ENCODE data around the gene RENBP. TPM values are rescaled to one million over a fixed set of nuclear protein-coding genes. Genes with fewer than 3 reads are reported as not detected.

The RENBP gene
- total RNA-seq, 1 donor from 2014 or later, result 11.4 TPM

GRCh38 chrX:153968754-153969124, 24.3 kb upstream of the RENBP start:
- intact Hi-C loops (cut with micrococcal nuclease), result no loop called here
- no peaks in the 10 kb centered on the region for H3K9me3 Mint-ChIP-seq
- H3K27me3 Mint-ChIP-seq (ENCODE audit: low read depth), result no peaks in the 10 kb centered on the region
- H3K36me3 Mint-ChIP-seq (ENCODE audit: low read depth), result peaks cover 46% of the 10 kb centered on the region
- H3K27ac Mint-ChIP-seq, result peak overlapping the region; percentile 46
- DNase-seq (ENCODE audit: low spot score), result no peak
- peaks cover 27% of the 10 kb centered on the region for H3K4me1 Mint-ChIP-seq (ENCODE audit: low read depth)
- peak overlapping the region; percentile 100 for H3K4me3 Mint-ChIP-seq (ENCODE audit: low read depth)

GRCh38 chrX:153968255-153968654, 23.8 kb upstream of the RENBP start:
- no peaks in the 10 kb centered on the region for H3K27me3 Mint-ChIP-seq (ENCODE audit: low read depth)
- H3K4me3 Mint-ChIP-seq (ENCODE audit: low read depth), result peak overlapping the region; percentile 100
- DNase-seq (ENCODE audit: low spot score), result no peak
- intact Hi-C loops (cut with micrococcal nuclease), result no loop called here
- H3K4me1 Mint-ChIP-seq (ENCODE audit: low read depth), result peaks cover 24% of the 10 kb centered on the region
- no peaks in the 10 kb centered on the region for H3K9me3 Mint-ChIP-seq
- peaks cover 46% of the 10 kb centered on the region for H3K36me3 Mint-ChIP-seq (ENCODE audit: low read depth)
- H3K27ac Mint-ChIP-seq, result peak overlapping the region; percentile 88

- no peaks in the 10 kb centered on the region for H3K27me3 Mint-ChIP-seq (ENCODE audit: low read depth)
- peak overlapping the region; percentile 88 for H3K27ac Mint-ChIP-seq
- intact Hi-C loops (cut with micrococcal nuclease), result no loop called here
- H3K4me3 Mint-ChIP-seq (ENCODE audit: low read depth), result peak overlapping the region; percentile 100
- H3K9me3 Mint-ChIP-seq, result no peaks in the 10 kb centered on the region
- H3K36me3 Mint-ChIP-seq (ENCODE audit: low read depth), result peaks cover 52% of the 10 kb centered on the region
- peaks cover 24% of the 10 kb centered on the region for H3K4me1 Mint-ChIP-seq (ENCODE audit: low read depth)
- DNase-seq (ENCODE audit: low spot score), result no peak
These were observed 23.2 kb upstream of the RENBP start for GRCh38 chrX:153967536-153968224.

- intact Hi-C loops (cut with micrococcal nuclease), result no loop called here
- Mint-ChIP-seq H3K4me1 (ENCODE audit: low read depth) (peaks cover 24% of the 10 kb centered on the region), H3K27me3 (ENCODE audit: low read depth) (no peaks in the 10 kb centered on the region), H3K27ac (peak overlapping the region; percentile 88), H3K4me3 (ENCODE audit: low read depth) (peak overlapping the region; percentile 100), H3K36me3 (ENCODE audit: low read depth) (peaks cover 55% of the 10 kb centered on the region), H3K9me3 (no peaks in the 10 kb centered on the region)
- no peak for DNase-seq (ENCODE audit: low spot score)
These were observed 22.5 kb upstream of the RENBP start for GRCh38 chrX:153966841-153967535.

- Mint-ChIP-seq H3K4me1 (ENCODE audit: low read depth) (peaks cover 24% of the 10 kb centered on the region), H3K9me3 (no peaks in the 10 kb centered on the region), H3K27me3 (ENCODE audit: low read depth) (no peaks in the 10 kb centered on the region), H3K36me3 (ENCODE audit: low read depth) (peaks cover 55% of the 10 kb centered on the region), H3K4me3 (ENCODE audit: low read depth) (peak overlapping the region; percentile 100), H3K27ac (peak overlapping the region; percentile 62)
- DNase-seq (ENCODE audit: low spot score), result no peak
- intact Hi-C loops (cut with micrococcal nuclease), result no loop called here
These were observed 21.8 kb upstream of the RENBP start for GRCh38 chrX:153966283-153966688.

- Mint-ChIP-seq H3K27ac (no peak overlapping the region), H3K4me3 (ENCODE audit: low read depth) (no peak overlapping the region), H3K27me3 (ENCODE audit: low read depth) (no peaks in the 10 kb centered on the region), H3K36me3 (ENCODE audit: low read depth) (peaks cover 59% of the 10 kb centered on the region), H3K4me1 (ENCODE audit: low read depth) (peaks cover 24% of the 10 kb centered on the region), H3K9me3 (no peaks in the 10 kb centered on the region)
- intact Hi-C loops (cut with micrococcal nuclease), result no loop called here
- no peak for DNase-seq (ENCODE audit: low spot score)
These were observed 21.0 kb upstream of the RENBP start for GRCh38 chrX:153965406-153965805.

- H3K27ac Mint-ChIP-seq, result no peak overlapping the region
- H3K27me3 Mint-ChIP-seq (ENCODE audit: low read depth), result no peaks in the 10 kb centered on the region
- intact Hi-C loops (cut with micrococcal nuclease), result no loop called here
- H3K9me3 Mint-ChIP-seq, result no peaks in the 10 kb centered on the region
- peaks cover 21% of the 10 kb centered on the region for H3K4me1 Mint-ChIP-seq (ENCODE audit: low read depth)
- DNase-seq (ENCODE audit: low spot score), result no peak
- H3K4me3 Mint-ChIP-seq (ENCODE audit: low read depth), result no peak overlapping the region
- peaks cover 59% of the 10 kb centered on the region for H3K36me3 Mint-ChIP-seq (ENCODE audit: low read depth)
These were observed 19.7 kb upstream of the RENBP start for GRCh38 chrX:153964105-153964504.

- Mint-ChIP-seq H3K4me3 (ENCODE audit: low read depth) (no peak overlapping the region), H3K9me3 (no peaks in the 10 kb centered on the region), H3K27ac (no peak overlapping the region), H3K27me3 (ENCODE audit: low read depth) (no peaks in the 10 kb centered on the region), H3K36me3 (ENCODE audit: low read depth) (peaks cover 54% of the 10 kb centered on the region), H3K4me1 (ENCODE audit: low read depth) (peaks cover 21% of the 10 kb centered on the region)
- no peak for DNase-seq (ENCODE audit: low spot score)
- intact Hi-C loops (cut with micrococcal nuclease), result no loop called here
These were observed 19.1 kb upstream of the RENBP start for GRCh38 chrX:153963546-153963945.

GRCh38 chrX:153961292-153961691, 16.8 kb upstream of the RENBP start:
- intact Hi-C loops (cut with micrococcal nuclease), result no loop called here
- peaks cover 44% of the 10 kb centered on the region for H3K36me3 Mint-ChIP-seq (ENCODE audit: low read depth)
- DNase-seq (ENCODE audit: low spot score), result no peak
- H3K27ac Mint-ChIP-seq, result no peak overlapping the region
- no peaks in the 10 kb centered on the region for H3K9me3 Mint-ChIP-seq
- H3K4me1 Mint-ChIP-seq (ENCODE audit: low read depth), result peaks cover 4% of the 10 kb centered on the region
- no peak overlapping the region for H3K4me3 Mint-ChIP-seq (ENCODE audit: low read depth)
- no peaks in the 10 kb centered on the region for H3K27me3 Mint-ChIP-seq (ENCODE audit: low read depth)

- H3K4me1 Mint-ChIP-seq (ENCODE audit: low read depth), result no peaks in the 10 kb centered on the region
- H3K27me3 Mint-ChIP-seq (ENCODE audit: low read depth), result no peaks in the 10 kb centered on the region
- H3K4me3 Mint-ChIP-seq (ENCODE audit: low read depth), result no peak overlapping the region
- no peaks in the 10 kb centered on the region for H3K9me3 Mint-ChIP-seq
- intact Hi-C loops (cut with micrococcal nuclease), result no loop called here
- DNase-seq (ENCODE audit: low spot score), result no peak
- no peak overlapping the region for H3K27ac Mint-ChIP-seq
- H3K36me3 Mint-ChIP-seq (ENCODE audit: low read depth), result peaks cover 47% of the 10 kb centered on the region
These were observed 16.3 kb upstream of the RENBP start for GRCh38 chrX:153960786-153961185.

GRCh38 chrX:153960077-153960476, 15.6 kb upstream of the RENBP start:
- Mint-ChIP-seq H3K27me3 (ENCODE audit: low read depth) (no peaks in the 10 kb centered on the region), H3K27ac (no peak overlapping the region), H3K4me1 (ENCODE audit: low read depth) (no peaks in the 10 kb centered on the region), H3K9me3 (no peaks in the 10 kb centered on the region), H3K4me3 (ENCODE audit: low read depth) (no peak overlapping the region), H3K36me3 (ENCODE audit: low read depth) (peaks cover 47% of the 10 kb centered on the region)
- no peak for DNase-seq (ENCODE audit: low spot score)
- intact Hi-C loops (cut with micrococcal nuclease), result no loop called here

GRCh38 chrX:153959649-153960048, 15.2 kb upstream of the RENBP start:
- Mint-ChIP-seq H3K9me3 (no peaks in the 10 kb centered on the region), H3K4me3 (ENCODE audit: low read depth) (no peak overlapping the region), H3K36me3 (ENCODE audit: low read depth) (peaks cover 43% of the 10 kb centered on the region), H3K27me3 (ENCODE audit: low read depth) (no peaks in the 10 kb centered on the region), H3K4me1 (ENCODE audit: low read depth) (no peaks in the 10 kb centered on the region), H3K27ac (no peak overlapping the region)
- no peak for DNase-seq (ENCODE audit: low spot score)
- intact Hi-C loops (cut with micrococcal nuclease), result no loop called here

GRCh38 chrX:153958605-153959004, 14.2 kb upstream of the RENBP start:
- no peak overlapping the region for H3K4me3 Mint-ChIP-seq (ENCODE audit: low read depth)
- intact Hi-C loops (cut with micrococcal nuclease), result no loop called here
- H3K27me3 Mint-ChIP-seq (ENCODE audit: low read depth), result no peaks in the 10 kb centered on the region
- no peak for DNase-seq (ENCODE audit: low spot score)
- no peak overlapping the region for H3K27ac Mint-ChIP-seq
- H3K4me1 Mint-ChIP-seq (ENCODE audit: low read depth), result peaks cover 2% of the 10 kb centered on the region
- peaks cover 46% of the 10 kb centered on the region for H3K36me3 Mint-ChIP-seq (ENCODE audit: low read depth)
- no peaks in the 10 kb centered on the region for H3K9me3 Mint-ChIP-seq

All from activated T-helper 2 cell treated with anti-CD3 and anti-CD28 coated beads, Interferon-gamma antibody, Interleukin-2, Interleukin-4, amounts not matched to agents 10 μg/mL and 5 μg/mL and 100 μg/mL, durations not matched to agents 14 hours and 24 hours and 36 hours (primary cell).